Putamen (tissue), 1 donor: Measurements from ENCODE around the gene DHRS13.
"Not testable (repeated sequence)": the region's sequence is repeated elsewhere in the genome, so short reads cannot be mapped to it uniquely, and the experiment has no call there.

Experiments
- DNase-seq: peaks from one replicate; pipeline ENCODE4 v3.0.0-alpha.2; 2016; ENCODE audit warnings: low spot score

DHRS13 gene

DNA sequence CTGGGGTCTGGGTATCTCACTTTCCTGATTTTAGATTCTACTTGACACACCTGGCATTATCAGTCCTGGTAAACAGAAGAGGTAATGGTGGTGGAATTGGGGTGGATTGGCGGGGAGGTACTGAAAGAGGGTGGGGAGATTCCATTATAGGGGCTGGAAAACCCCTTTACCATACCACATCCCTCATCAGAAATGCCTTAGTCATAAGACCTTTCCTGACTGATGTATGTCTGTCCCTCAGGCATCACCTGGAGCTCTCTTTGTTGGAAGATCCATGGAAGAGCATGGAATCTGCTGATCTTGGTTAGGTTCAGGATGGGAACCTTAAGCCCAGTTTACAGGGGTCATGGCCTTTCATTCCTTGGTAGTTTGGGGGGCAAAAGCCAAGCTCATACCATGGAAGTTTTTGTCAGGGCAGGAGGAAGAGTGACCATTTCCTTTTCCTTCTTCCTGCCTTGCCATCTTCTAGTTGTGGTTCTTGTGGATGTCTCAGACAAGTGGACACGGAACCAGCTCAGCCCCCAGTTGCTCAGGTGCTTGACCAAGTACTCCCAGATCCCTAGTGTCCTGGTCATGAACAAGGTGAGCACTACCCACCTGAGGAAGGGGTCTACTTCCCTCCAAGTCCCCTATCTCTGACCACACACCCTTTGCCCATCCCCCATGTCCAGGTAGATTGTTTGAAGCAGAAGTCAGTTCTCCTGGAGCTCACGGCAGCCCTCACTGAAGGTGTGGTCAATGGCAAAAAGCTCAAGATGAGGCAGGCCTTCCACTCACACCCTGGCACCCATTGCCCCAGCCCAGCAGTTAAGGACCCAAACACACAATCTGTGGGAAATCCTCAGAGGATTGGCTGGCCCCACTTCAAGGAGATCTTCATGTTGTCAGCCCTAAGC lies 44.7 kb downstream of the DHRS13 start:
- DNase-seq = no peak

DNA sequence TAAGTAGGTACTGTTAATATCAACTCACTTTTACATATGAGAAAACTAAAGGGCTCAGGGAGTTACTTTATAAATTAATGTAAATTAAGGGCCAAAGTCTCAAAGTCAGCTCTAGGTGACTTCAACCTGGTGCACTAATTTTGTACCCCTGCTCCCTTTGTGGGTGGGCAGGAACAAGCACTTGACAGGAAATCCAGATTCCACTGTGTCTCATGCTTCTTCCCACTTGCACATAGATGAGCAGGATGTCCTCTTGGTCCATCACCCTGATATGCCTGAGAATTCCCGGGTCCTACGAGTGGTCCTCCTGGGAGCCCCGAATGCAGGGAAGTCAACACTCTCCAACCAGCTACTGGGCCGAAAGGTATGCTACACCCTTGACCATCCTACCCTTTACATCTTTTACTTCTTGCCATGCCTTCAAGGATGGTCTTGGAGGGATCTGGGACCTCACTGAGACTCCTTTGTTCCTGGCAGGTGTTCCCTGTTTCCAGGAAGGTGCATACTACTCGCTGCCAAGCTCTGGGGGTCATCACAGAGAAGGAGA lies 46.8 kb downstream of the DHRS13 start:
- no peak for DNase-seq

DNA sequence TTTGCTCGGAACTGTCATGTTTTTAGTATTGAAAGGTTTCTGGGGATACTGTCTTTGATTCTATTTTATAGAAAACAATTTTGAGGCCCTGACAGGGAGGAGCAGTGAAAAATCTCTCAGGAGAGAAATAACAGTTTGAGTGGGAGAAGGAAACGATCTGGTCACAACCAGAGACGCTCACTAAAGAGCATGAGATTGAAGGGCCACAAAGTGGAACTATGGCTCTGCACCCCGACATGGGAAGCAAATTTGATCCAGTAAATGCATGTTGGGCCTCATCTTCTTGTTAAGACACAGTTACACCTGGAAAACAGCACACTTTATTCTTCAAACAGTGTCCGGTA lies 47.6 kb downstream of the DHRS13 start:
- no peak for DNase-seq

DNA sequence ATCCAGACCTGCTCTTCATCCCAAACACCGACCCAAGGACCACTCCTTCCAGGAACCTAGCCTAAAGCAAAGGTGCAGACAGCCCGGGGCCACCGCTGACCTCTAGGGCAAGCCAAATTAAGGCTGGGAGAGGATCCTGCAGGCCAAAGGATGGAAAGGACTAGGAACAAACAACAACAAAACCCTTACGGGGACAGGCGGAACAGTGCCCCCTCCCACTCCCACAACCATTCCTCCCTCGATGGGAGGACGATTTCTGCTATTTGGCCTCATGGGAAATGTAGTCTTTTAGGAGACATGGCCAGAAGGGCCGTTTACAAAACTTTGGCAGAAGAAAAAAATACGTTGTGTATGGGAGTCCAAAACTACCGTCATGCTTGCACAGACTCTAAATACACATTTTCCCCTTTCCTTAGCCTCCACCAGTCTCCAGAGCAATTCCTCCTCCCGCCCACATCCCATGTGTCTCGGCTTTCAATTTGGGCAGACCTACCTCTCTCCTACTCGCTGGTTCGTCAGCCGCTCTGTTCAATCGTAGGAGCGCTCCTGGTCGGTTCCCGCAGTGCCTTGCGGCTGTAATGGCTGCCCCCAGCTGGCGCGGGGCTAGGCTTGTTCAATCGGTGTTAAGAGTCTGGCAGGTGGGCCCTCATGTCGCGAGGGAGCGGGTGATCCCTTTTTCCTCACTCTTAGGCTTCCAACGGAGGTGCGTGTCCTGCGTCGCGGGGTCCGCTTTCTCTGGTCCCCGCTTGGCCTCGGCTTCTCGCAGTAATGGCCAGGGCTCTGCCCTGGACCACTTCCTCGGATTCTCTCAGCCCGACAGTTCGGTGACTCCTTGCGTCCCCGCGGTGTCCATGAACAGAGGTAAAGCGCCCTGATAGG lies 48.2 kb downstream of the DHRS13 start, which contains the start of gene ERAL1:
Gene ERAL1, plus strand, starts transcription at position 560 of the 879 bp plus-strand sequence. Its CDS starts 19 bp downstream, at position 579.
- DNase-seq = peak; percentile 90

DNA sequence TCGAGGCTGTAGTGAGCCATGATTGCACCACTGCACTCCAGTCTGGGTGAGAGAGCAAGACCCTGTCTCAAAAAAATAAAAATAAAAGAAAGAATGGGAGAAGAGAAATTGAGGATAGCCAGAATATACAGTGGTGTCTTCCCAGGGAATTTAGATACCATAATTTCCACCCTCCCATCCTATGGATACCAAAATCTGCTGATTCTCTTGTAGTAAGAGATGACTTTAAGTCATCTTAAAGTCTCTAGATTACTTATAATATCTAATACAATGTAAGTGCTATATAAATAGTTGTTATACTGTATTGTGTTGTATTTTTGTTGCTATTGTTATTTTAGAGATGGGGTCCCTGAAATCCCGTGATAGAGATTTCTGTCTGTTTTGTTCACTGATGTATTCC lies 49.6 kb downstream of the DHRS13 start:
- DNase-seq = no peak

DNA sequence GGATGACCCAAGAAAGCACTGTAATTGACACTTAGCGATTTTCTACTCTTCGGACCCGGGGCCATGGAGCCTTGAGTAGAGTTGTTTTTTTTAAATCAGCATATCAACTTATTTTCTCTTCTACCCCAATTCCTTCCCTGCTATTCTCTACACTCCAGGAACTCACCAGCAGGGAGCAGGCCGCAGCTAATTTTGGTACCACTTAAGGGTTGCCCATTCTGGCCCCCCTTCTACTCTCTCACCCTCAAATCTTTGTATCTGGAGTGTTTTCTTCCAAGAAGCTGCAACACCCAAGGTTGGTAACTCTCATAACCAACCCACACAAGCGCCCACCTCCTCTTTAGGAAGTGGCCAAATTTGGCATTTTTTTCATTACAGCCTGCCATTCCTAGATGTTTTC lies 53.6 kb downstream of the DHRS13 start:
- no peak for DNase-seq

DNA sequence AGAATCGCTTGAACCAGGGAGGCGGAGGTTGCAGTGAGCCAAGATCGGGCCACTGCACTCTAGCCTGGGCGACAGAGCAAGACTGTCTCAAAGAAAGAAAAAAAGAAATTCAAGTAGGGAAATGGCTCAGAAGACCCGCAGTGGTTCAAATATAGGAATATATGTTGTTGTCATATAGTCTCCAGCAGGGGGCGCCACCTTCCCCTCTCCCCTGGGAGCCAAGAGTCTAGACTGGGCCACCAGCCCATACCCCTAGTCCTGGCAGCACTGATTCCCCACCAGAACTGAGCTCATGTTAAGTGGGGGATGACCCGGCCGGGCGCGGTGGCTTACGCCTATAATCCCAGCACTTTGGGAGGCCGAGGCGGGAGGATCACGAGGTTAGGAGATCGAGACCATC lies 54.2 kb downstream of the DHRS13 start:
- not testable (repeated sequence) for DNase-seq
